Fibroblast of gingiva (primary cell): Measurements from ENCODE around the gene TASL.
A peak's percentile ranks its signal among the peaks of the same experiment; 100 is the strongest.
"Not testable (repeated sequence)": the region's sequence is repeated elsewhere in the genome, so short reads cannot be mapped to it uniquely, and the experiment has no call there.

Experiments
- DNase-seq: peaks from one replicate; pipeline ENCODE4 v3.0.0-alpha.2; 2011; ENCODE audit warnings: low read depth

TASL gene, protein sequence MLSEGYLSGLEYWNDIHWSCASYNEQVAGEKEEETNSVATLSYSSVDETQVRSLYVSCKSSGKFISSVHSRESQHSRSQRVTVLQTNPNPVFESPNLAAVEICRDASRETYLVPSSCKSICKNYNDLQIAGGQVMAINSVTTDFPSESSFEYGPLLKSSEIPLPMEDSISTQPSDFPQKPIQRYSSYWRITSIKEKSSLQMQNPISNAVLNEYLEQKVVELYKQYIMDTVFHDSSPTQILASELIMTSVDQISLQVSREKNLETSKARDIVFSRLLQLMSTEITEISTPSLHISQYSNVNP

GRCh38 chrX:30577362-30577991, at the start of gene TASL:
Gene TASL (minus strand): TSS chrX:30577766. CDS start chrX:30560355, 17,411 bp downstream.
- DNase-seq = no peak

GRCh38 chrX:30626402-30626801, 48.8 kb upstream of the TASL start:
- DNase-seq = no peak

- DNase-seq = no peak
These were observed 44.8 kb upstream of the TASL start for GRCh38 chrX:30622361-30622760.

- peak; percentile 78 for DNase-seq
These were observed 43.5 kb upstream of the TASL start for GRCh38 chrX:30620980-30621618.

DNA sequence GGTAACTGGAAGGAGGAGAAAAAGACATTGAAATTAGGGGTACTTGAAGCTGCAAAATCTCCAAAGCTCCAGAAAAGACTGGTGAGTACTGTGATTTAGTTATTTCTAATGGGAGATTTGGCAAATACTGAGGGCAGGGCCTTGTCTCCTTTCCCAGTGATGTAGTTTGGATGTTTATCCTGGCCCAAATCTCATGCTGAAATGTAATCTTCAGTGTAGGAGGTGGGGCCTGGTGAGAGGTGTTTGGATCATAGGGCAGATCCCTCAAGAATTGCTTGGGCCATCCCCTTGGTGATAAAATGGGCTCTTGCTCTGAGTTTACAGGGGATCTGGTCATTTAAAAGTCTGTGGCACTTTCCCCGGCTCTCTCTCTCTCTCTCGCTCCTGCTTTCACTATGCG, 42.6 kb upstream of the TASL start:
- DNase-seq = peak; percentile 34

DNA sequence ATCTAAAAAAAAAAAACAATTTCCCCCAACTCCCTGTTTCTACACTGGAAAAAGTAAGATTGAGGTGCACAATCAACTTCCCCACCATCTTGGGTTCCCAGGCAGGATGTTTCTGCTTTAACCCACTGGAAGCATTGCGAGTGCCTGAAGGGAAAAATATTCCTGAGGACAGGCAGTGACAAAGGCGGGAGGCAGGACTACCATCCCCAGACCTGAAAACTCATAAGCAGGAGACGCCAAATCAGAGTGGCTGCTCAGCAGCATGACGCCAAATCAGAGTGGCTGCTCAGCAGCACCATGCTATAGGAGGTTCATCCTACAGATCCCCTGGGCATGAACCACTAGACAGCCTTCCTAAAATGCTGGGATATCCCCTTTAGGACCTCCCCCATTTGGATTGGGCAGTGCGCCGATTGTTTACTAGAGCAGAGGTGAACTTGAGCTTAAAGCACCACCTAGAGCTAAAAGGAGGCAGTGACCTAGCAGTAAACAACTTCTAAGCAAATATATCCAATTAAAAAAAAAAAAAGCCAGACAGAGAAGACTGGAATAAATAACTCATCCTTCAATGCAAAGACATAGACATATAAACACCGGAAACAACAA, 40.7 kb upstream of the TASL start:
- DNase-seq = no peak

DNA sequence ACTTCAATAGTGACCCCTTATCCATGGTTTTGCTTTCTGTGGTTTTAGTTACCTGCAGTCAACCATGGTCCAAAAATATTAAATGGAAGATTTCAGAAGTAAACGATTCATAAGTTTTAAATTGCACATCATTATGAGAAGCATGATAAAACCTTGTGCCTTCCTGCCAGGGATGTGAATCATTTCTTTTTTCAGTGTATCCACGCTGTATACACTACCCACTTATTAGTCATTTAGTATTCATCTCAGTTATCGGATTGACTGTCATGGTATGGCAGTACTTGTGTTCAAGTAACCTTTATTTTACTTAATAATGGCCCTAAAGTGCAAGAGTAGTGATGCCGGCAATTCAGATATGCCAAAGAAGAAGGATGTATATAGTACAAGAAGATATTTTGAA, 37.7 kb upstream of the TASL start:
- DNase-seq = peak; percentile 1

DNA sequence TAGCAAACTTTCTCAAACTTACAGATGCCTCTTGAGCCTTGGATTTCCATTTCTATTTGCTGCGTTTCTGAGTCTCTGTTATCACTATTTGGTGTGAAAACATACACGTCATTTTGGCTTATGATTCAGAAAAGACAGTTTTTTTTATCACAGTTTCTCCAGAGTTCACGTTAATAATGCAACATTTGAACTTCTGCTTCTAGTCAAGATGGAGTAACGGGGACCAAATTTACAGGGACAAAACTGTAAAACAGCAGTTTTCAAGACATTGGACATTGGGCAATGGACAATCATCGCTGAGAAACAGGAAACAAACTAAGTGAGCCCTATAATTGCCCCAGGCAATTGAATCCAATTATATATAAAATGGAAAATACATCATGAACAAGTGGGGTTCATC, 36.2 kb upstream of the TASL start:
- no peak for DNase-seq

DNA sequence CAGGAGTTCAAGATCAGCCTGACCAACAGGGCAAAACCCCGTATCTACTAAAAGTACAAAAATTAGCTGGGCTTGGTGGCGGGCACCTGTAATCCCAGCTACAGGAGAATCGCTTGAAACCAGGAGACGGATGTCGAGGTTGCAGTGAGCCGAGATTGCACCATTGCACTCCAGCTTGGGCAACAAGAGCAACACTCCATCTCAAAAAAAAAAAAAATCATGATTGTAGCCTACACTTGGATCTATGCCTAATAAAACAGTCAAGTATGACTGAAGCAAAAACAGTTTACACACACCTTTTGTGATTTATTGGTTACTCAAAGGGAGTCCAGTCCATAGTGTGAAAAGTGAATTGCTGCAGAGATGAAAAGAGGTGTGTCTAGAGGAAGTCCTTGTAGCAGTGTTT, 34.7 kb upstream of the TASL start:
- DNase-seq = no peak

DNA sequence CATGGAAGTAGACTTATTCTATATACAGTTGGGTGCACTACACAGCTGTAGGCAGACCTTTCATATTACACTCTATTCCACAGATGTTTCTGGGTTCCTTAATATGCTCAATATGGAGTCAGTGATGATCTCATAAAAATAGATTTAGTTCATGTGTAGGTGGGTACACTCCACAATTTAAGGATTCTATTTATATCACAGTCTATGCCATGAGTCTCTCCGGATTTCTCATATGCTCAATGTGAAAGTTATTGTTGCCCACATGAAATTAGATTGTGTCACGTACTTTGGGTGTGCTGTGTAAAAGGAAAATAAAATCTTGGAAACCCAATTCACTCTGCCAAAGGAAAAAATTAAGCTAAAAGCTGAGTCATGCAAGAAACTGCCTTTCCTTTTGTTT, 32.5 kb upstream of the TASL start:
- no peak for DNase-seq

GRCh38 chrX:30607155-30607554, 29.6 kb upstream of the TASL start:
- no peak for DNase-seq

- not testable (repeated sequence) for DNase-seq
These were observed 23.0 kb upstream of the TASL start for GRCh38 chrX:30600269-30601176.

DNA sequence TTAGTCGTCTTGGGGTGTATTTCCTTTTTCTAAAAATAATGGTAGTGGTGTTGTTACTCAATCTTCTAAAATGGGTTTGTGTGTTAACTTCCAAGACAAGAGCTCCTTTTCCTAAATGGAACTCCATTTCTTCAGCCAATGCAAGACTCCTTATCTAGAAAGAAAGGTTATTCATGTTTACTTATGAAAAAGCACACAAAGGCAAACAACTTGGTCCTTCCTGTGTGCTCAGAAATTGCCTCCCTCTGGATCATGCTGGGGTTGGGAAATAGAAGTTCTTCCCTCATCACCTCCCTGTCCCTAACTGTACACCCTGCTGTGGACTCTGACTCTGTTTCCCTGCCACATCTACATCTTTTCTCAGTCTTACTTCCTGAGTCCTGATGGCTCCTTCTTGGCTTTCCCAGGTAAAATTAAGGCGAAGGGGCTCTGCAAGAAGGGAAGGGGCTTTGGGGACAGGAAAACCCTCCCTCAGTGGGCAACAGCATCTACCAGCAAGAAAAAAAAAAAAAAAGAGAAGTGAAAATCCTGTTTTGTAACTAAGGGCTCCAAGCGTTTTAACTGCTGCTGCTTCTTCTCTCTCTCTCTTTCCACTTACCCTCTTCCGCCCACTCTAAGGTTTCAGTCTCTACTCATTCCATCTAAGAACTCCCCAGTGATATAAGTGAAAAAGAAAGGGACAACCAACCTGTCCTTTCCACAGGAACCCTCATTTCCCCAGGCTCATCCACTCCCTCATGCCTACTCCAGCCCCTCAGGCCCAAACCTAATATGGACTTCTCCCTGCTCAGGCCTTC, 19.8 kb upstream of the TASL start:
- no peak for DNase-seq

DNA sequence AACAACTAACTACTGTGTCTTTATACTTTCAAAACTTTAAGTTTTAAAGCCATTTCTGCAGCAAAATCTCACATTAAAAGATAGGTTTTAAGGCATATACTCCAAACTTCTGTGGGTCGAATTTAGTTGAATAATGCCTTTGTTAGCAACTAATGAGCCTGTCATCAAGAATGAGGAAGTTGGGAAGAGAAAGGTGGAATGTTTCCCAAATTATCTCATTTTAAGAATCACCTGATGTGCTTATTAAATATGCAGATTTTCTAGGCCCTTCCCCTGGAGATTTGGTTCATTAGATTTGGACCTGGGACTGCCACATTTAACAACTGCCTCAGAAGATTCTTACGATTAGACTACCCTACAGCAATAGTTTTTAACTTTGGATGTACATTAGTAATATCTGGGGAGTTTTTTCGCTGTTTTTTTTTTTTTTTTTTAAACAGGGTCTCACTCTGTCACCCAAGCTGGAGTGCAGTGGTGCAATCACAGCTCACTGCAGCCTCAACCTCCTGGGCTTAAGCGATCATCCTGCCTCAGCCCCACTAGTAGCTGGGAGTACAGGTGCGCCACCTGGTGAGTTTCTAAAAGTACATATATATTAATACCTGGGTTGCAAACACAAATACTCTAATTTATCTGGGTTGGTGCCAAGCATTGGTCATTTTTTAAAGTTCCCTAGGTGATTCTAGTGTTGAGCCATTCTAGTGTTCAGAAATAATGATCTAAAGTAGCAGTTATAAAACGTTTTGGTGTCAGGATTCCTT, 16.1 kb upstream of the TASL start:
- DNase-seq = no peak

GRCh38 chrX:30592831-30593230, 15.3 kb upstream of the TASL start:
- DNase-seq = no peak

- no peak for DNase-seq
These were observed 12.8 kb upstream of the TASL start for GRCh38 chrX:30590368-30590767.

GRCh38 chrX:30589146-30589888, 11.8 kb upstream of the TASL start:
- no peak for DNase-seq

DNA sequence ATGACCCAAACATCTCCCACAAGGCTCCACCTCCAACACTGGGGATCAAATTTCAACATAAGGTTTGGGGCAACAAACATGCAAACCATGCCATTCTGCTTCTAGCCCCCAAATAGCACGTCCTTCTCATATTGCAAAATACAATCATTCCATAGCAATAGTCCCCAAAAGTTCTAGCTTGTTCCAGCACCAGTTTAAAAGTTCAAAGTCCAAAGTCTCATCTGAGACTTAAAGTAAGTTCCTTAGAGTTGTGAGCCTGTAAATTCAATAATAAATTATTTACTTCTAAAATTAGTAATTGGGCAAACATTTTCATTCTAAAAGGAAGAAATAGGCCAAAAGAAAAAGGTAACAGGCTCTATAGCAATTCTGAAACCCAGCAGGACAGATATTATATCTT, 8.9 kb upstream of the TASL start:
- DNase-seq = no peak

- DNase-seq = no peak
These were observed 5.1 kb upstream of the TASL start for GRCh38 chrX:30582664-30583063.

- DNase-seq = no peak
These were observed 3.1 kb upstream of the TASL start for GRCh38 chrX:30580641-30581040.
